Cardiac fibroblast (primary cell): Measurements from ENCODE around the gene C3orf20.
A peak's percentile ranks its signal among the peaks of the same experiment; 100 is the strongest.

Experiments
- DNase-seq, 2 donors: peaks; one replicate each; pipeline versions ENCODE4 v3.0.0 to v3.0.0-alpha.2; 2010; ENCODE audit warnings: low read depth in 2 of 2
- H3K4me3 ChIP-seq, 2 donors: replicated peaks in 1 of 2; 1 replicate in 1 of 2; 2 replicates in 1 of 2; pipeline ENCODE4 v1.5.1; 2011; ENCODE audit warnings: low read depth in 2 of 2, low read length in 2 of 2, mild to moderate bottlenecking in 2 of 2, moderate library complexity in 1 of 2
- TF ChIP-seq, protein P1 (sequence below): IDR thresholded peaks from one replicate; pipeline ENCODE4 v1.5.1; 2011; ENCODE audit warnings: low read depth, mild to moderate bottlenecking, low read length, inconsistent platforms

C3orf20 gene

DNA sequence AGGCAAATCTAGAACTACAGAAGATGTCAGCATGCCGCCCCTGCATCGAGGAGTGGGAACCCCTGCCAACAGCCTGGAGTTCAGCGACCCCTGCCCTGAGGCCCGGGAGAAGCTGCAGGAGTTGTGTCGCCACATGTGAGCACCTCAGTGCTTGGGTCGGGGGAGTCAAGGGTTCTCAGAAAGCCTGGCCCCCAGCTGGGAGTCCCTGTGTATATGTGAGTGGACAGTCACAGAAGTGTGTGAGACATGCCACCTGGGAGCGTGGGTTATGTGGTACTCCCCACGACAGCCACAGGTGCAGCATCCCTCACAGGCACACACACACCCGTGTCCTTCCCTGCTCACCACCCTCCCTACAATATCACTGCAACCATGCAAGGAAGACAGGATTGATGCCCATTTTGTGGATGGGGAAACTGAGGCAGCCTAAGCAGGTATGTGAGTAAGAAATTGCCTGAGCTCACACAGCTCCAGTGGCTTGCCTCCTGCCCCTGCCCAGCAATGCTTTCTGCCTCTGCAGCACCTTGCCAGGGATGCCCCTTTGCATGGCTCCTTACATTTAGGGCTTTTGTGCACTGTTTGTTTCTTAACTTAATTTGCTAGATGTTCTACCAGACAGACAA is 28.3 kb downstream of the C3orf20 start:
- no peak overlapping the region for H3K4me3 ChIP-seq
- TF ChIP-seq, protein P1, sequence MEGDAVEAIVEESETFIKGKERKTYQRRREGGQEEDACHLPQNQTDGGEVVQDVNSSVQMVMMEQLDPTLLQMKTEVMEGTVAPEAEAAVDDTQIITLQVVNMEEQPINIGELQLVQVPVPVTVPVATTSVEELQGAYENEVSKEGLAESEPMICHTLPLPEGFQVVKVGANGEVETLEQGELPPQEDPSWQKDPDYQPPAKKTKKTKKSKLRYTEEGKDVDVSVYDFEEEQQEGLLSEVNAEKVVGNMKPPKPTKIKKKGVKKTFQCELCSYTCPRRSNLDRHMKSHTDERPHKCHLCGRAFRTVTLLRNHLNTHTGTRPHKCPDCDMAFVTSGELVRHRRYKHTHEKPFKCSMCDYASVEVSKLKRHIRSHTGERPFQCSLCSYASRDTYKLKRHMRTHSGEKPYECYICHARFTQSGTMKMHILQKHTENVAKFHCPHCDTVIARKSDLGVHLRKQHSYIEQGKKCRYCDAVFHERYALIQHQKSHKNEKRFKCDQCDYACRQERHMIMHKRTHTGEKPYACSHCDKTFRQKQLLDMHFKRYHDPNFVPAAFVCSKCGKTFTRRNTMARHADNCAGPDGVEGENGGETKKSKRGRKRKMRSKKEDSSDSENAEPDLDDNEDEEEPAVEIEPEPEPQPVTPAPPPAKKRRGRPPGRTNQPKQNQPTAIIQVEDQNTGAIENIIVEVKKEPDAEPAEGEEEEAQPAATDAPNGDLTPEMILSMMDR, result no peak
- DNase-seq, result no peak

DNA sequence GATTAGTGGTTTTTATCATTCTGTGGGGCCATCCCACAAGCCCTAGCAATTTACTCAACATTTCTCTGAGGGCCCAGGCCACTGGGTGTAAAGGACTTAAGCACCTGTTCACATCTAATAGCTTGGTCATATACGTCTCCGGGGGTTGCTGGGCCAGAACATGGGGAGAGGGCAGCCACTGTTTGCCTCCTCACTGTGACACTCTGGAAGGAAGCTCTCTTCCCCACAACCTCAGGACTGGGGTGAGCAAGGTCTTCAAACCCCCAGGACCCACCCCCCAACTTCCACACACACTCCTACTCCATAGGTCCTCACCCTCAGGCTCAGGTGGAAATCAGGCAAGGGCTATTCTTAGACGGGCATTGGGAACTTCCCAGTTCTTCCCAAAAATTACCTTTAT is 28.9 kb downstream of the C3orf20 start:
- TF ChIP-seq, protein P1, result no peak
- H3K4me3 ChIP-seq, result no peak overlapping the region
- DNase-seq, result no peak

DNA sequence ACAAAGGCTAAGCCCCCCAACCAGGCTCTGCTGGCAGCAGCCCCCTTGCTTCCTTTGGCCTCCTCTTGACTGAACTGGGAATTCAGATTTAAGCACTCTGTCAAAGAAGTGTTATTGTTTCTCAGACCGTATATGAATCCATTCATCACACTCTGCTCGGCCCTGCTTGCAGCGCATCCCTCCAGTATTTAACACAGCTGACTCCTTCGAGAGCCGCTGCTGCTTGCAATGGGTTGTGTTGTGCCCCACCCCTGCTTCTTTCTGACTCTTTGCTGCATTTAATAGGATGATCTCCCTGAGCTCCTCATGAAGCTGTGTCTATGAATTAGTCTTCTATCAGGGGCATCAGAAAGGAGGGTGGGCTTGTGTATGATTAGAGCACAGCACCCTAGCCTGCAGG is 31.2 kb downstream of the C3orf20 start:
- no peak for DNase-seq
- no peak overlapping the region for H3K4me3 ChIP-seq
- TF ChIP-seq, protein P1, result no peak

- TF ChIP-seq, protein P1, result no peak
- no peak overlapping the region for H3K4me3 ChIP-seq
- no peak for DNase-seq
These were observed 41.6 kb downstream of the C3orf20 start for GRCh38 chr3:14716591-14716990.

- no peak for DNase-seq
- TF ChIP-seq, protein P1, result no peak
- H3K4me3 ChIP-seq, result no peak overlapping the region
These were observed 42.4 kb downstream of the C3orf20 start for GRCh38 chr3:14717307-14717706.

- TF ChIP-seq, protein P1, result no peak
- DNase-seq, result no peak
- no peak overlapping the region for H3K4me3 ChIP-seq
These were observed 43.6 kb downstream of the C3orf20 start for GRCh38 chr3:14718539-14718938.

DNA sequence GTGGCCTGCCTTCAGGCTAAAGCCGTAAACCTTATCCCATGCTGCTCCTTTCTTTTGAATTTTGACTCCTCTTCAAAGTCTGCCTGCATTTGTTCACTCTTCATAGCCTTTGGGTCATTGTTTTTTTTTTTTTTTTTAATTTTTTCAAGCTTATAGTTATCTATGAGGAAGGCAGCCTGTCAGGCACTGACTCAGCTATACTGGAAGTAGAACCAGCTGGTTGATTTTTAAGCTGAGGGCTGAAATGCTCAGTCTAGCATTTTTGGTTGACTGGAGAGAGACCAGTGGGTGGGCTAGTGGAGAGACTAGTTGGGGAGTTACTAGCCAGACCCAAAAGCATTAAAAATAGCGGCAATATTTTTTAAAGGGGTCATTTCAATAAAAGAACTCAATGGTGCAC is 44.1 kb downstream of the C3orf20 start:
- H3K4me3 ChIP-seq, result no peak overlapping the region
- TF ChIP-seq, protein P1, result no peak
- peak in 1 of 2 donors; percentile 46 for DNase-seq
